Measurements from ENCODE around the gene NCBP2. TPM values are rescaled to one million over a fixed set of nuclear protein-coding genes. Genes with fewer than 3 reads are reported as not detected.

NCBP2 gene
- total and polyA plus RNA-seq, 2 donors: 38.8 to 65.7 TPM

- DNase-seq (ENCODE audit: extremely low spot score): no peak
- WGBS: 54% methylated on average over 4 of the region's 4 CpGs
These were observed 33.0 kb upstream of the NCBP2 start for GRCh38 chr3:196975349-196975748.

GRCh38 chr3:196974661-196975060 is 32.3 kb upstream of the NCBP2 start:
- no peak for DNase-seq (ENCODE audit: extremely low spot score)
- H3K4me3 ChIP-seq (ENCODE audit: low read depth, low read length): no peak overlapping the region
- WGBS: 72% methylated on average over 5 of the region's 5 CpGs
- no peak overlapping the region for H3K27ac ChIP-seq (ENCODE audit: low read depth)
- no peaks in the 10 kb centered on the region for H3K36me3 ChIP-seq (ENCODE audit: insufficient read depth)
- H3K4me1 ChIP-seq (ENCODE audit: insufficient read depth): no peaks in the 10 kb centered on the region

More at GRCh38 chr3:196975349-196975748, 33.0 kb upstream of the NCBP2 start:
- Histone ChIP-seq H3K4me3 (ENCODE audit: low read depth, low read length) (no peak overlapping the region), H3K36me3 (ENCODE audit: insufficient read depth) (no peaks in the 10 kb centered on the region), H3K27ac (ENCODE audit: low read depth) (no peak overlapping the region), H3K4me1 (ENCODE audit: insufficient read depth) (no peaks in the 10 kb centered on the region)

- 72% methylated on average over 7 of the region's 7 CpGs for WGBS
- Histone ChIP-seq H3K27ac (ENCODE audit: low read depth) (no peak overlapping the region), H3K4me1 (ENCODE audit: insufficient read depth) (no peaks in the 10 kb centered on the region), H3K36me3 (ENCODE audit: insufficient read depth) (no peaks in the 10 kb centered on the region), H3K4me3 (ENCODE audit: low read depth, low read length) (no peak overlapping the region)
- no peak for DNase-seq (ENCODE audit: extremely low spot score)
These were observed 28.9 kb upstream of the NCBP2 start for GRCh38 chr3:196971094-196971698.

- WGBS: 82% methylated on average over 15 of the region's 15 CpGs
- no peak overlapping the region for H3K4me3 ChIP-seq (ENCODE audit: low read depth, low read length)
- H3K27ac ChIP-seq (ENCODE audit: low read depth): no peak overlapping the region
- DNase-seq (ENCODE audit: extremely low spot score): no peak
- H3K36me3 ChIP-seq (ENCODE audit: insufficient read depth): no peaks in the 10 kb centered on the region
- no peaks in the 10 kb centered on the region for H3K4me1 ChIP-seq (ENCODE audit: insufficient read depth)
These were observed 28.3 kb upstream of the NCBP2 start for GRCh38 chr3:196970547-196971093.

GRCh38 chr3:196969660-196970546 is 27.6 kb upstream of the NCBP2 start:
- no peaks in the 10 kb centered on the region for H3K36me3 ChIP-seq (ENCODE audit: insufficient read depth)
- no peak for DNase-seq (ENCODE audit: extremely low spot score)
- peak overlapping the region; percentile 76 for H3K4me3 ChIP-seq (ENCODE audit: low read depth, low read length)
- peak overlapping the region; percentile 38 for H3K27ac ChIP-seq (ENCODE audit: low read depth)
- WGBS: 9% methylated on average over 100 of the region's 100 CpGs
- no peaks in the 10 kb centered on the region for H3K4me1 ChIP-seq (ENCODE audit: insufficient read depth)

GRCh38 chr3:196969134-196969659 is 26.9 kb upstream of the NCBP2 start:
- no peaks in the 10 kb centered on the region for H3K4me1 ChIP-seq (ENCODE audit: insufficient read depth)
- no peaks in the 10 kb centered on the region for H3K36me3 ChIP-seq (ENCODE audit: insufficient read depth)
- peak overlapping the region; percentile 76 for H3K4me3 ChIP-seq (ENCODE audit: low read depth, low read length)
- DNase-seq (ENCODE audit: extremely low spot score): no peak
- under 1% methylated on average over 72 of the region's 72 CpGs for WGBS
- peak overlapping the region; percentile 38 for H3K27ac ChIP-seq (ENCODE audit: low read depth)

GRCh38 chr3:196968233-196969133 is 26.2 kb upstream of the NCBP2 start, which contains the start of gene PIGZ:
TSS of gene PIGZ (minus strand) at chr3:196968833. CDS start at chr3:196952031, 16,802 bp downstream.
- peak within 1 kb of the TSS; percentile 38 for H3K27ac ChIP-seq (ENCODE audit: low read depth)
- 2% methylated on average over 98 of the region's 98 CpGs for WGBS
- H3K4me3 ChIP-seq (ENCODE audit: low read depth, low read length): peak within 1 kb of the TSS; percentile 76
- H3K36me3 ChIP-seq (ENCODE audit: insufficient read depth): no peaks in the 10 kb centered on the region
- no peak for DNase-seq (ENCODE audit: extremely low spot score)
- no peaks in the 10 kb centered on the region for H3K4me1 ChIP-seq (ENCODE audit: insufficient read depth)

GRCh38 chr3:196967412-196968232 is 25.3 kb upstream of the NCBP2 start:
- Histone ChIP-seq H3K27ac (ENCODE audit: low read depth) (no peak overlapping the region), H3K4me1 (ENCODE audit: insufficient read depth) (no peaks in the 10 kb centered on the region), H3K4me3 (ENCODE audit: low read depth, low read length) (peak overlapping the region; percentile 76), H3K36me3 (ENCODE audit: insufficient read depth) (no peaks in the 10 kb centered on the region)
- WGBS: 56% methylated on average over 35 of the region's 35 CpGs
- no peak for DNase-seq (ENCODE audit: extremely low spot score)

GRCh38 chr3:196966526-196967401 is 24.4 kb upstream of the NCBP2 start:
- Histone ChIP-seq H3K36me3 (ENCODE audit: insufficient read depth) (no peaks in the 10 kb centered on the region), H3K27ac (ENCODE audit: low read depth) (no peak overlapping the region), H3K4me1 (ENCODE audit: insufficient read depth) (no peaks in the 10 kb centered on the region), H3K4me3 (ENCODE audit: low read depth, low read length) (no peak overlapping the region)
- no peak for DNase-seq (ENCODE audit: extremely low spot score)
- WGBS: 57% methylated on average over 47 of the region's 47 CpGs

GRCh38 chr3:196965804-196966173 is 23.5 kb upstream of the NCBP2 start:
- Histone ChIP-seq H3K27ac (ENCODE audit: low read depth) (no peak overlapping the region), H3K36me3 (ENCODE audit: insufficient read depth) (no peaks in the 10 kb centered on the region), H3K4me3 (ENCODE audit: low read depth, low read length) (no peak overlapping the region), H3K4me1 (ENCODE audit: insufficient read depth) (no peaks in the 10 kb centered on the region)
- WGBS: 90% methylated on average over 10 of the region's 10 CpGs
- DNase-seq (ENCODE audit: extremely low spot score): no peak

GRCh38 chr3:196965112-196965803 is 22.9 kb upstream of the NCBP2 start:
- H3K36me3 ChIP-seq (ENCODE audit: insufficient read depth): no peaks in the 10 kb centered on the region
- H3K4me3 ChIP-seq (ENCODE audit: low read depth, low read length): no peak overlapping the region
- H3K4me1 ChIP-seq (ENCODE audit: insufficient read depth): no peaks in the 10 kb centered on the region
- no peak overlapping the region for H3K27ac ChIP-seq (ENCODE audit: low read depth)
- WGBS: 87% methylated on average over 11 of the region's 11 CpGs
- no peak for DNase-seq (ENCODE audit: extremely low spot score)
